Stimulated activated CD4-positive, alpha-beta T cell treated with anti-CD3 and anti-CD28 coated beads, Interleukin-4, amount 100 ng/mL, for 1 hour (primary cell): ENCODE data around the gene PRC1.

Source experiments
- DNase-seq: peaks from one replicate; pipeline ENCODE4 v3.0.0-alpha.2; 2020

The PRC1 gene

DNA sequence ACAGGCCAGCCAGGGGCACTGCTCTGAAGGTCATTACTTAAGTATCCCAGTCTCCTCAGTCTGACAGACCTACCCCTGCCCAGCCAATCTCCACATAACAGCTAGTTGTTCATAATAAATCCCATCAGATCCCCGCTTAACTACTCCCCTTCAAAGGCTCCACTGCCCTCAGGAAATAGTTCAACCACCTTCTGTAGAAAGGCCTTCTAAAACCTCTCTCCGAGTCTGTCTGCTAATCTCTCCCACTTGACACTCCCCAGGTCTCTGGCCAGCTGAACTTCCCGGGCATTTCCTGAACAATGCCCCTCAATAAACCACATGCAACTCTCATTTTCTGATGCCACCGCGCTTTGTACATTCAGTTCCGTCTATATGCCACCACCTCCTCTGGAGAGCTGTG is 6.0 kb downstream of the PRC1 start:
- no peak for DNase-seq

DNA sequence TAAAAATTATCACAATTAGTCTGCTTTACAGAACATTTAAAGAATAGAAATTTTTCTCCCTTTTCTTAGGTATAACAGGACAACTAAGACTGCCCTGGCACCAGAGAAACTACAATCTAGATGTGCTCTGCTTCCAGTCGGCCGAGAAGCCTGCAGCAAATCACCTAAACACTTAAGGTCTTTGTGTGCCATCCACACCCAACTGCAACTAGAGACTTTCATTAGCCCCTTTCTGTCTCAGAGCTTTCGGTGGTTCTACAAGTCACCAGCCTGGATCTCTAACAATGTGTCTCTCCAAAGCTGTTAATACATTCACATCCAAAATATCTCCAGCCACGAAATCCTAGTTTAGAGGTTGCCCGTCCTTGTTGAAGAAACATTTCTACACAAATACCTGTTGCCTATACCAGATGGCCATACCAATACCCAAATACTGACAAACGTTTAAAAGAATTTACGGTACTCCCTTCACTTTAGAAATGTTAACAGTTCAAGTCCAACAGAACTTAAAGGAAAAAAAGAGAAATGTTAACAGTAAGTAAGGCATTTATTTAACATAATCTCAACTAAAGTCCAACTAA is 6.7 kb downstream of the PRC1 start:
- DNase-seq, result no peak

DNA sequence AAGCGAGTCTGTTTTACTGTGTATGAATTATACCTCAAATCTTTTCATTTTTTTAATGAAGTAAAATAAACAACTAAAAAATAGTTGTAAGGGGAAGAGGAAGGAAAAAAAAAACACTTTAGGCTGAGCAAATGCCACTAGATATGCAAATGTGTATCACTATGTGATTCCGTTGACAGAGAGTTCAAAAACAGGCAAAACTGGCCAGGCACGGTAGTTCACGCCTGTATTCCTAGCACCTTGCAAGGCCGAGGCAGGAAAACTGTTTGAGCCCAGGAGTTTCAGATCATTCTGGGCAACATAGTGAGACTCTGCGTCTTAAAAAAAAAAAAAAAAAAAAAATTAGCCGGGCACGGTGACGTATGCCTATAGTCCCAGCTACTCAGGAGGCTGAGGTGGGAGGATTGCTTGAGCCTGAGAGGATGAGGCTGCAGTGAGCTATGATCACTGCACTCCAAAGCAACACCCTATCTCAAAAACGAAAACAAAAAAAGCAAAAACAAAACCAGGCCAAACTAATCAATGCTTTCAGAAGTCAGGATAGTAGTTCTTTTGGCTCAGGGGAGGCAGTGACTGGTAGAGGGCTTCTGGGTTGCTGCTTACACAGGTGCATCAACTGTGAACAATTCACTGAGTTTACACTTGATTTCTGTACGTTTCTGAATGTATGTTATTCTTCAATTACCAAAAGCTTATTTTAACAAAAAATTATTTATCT is 7.4 kb downstream of the PRC1 start:
- DNase-seq, result no peak

DNA sequence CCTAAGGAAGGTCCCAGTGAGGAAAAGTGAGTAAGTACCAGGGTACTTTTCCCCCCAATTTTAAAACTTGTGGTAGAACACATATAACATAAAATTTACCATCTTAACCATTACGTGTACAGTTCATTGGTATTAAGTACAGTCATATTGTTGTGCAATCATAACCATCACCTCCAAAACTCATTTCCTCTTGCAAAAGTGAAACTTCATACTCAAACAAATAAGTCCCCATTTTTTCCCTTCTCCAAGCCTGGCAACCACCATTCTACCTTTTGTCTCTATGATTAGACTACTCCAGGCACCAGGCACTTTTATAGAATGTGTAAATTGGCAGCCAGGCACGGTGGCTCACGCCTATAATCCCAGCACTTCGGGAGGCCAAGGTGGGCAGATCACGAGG is 12.2 kb downstream of the PRC1 start:
- no peak for DNase-seq

DNA sequence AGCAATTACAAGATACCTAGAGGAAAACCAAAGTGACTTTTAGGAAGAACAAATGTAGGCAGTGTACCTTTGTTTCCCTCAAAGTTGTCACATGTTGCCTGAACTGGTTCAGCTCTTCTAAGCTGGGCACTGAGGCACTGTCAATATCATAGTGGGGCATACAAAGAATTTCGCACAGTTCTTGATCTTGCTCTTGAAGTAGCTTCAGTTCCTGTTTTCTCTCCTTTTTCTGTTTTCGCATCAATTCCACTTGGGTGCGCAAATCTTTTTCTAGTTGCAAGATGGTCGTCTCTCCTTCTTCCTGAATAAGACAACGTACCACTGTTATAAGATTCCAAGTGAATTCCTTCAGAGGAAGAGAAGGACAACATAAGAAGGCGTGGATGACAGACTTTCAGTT is 12.7 kb downstream of the PRC1 start:
- DNase-seq, result no peak

DNA sequence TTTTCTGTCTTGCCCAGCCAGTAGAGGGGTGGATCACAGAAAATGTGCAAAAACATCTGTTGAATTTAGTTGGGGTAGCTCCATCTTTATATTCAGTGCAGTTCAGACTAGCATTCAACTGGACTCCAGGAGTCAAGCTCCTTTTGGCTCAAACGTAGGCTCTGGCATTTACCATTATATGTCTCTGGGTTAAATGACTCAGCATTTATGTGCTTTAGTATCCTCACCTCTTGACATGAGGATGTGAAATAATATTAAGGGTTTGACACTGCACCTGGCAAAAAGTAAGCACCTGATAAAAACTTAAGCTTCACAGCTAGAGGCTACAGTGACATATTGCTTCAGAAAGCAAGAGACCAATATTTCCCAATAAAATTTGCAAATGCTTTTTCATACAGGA is 14.8 kb downstream of the PRC1 start:
- DNase-seq, result no peak

DNA sequence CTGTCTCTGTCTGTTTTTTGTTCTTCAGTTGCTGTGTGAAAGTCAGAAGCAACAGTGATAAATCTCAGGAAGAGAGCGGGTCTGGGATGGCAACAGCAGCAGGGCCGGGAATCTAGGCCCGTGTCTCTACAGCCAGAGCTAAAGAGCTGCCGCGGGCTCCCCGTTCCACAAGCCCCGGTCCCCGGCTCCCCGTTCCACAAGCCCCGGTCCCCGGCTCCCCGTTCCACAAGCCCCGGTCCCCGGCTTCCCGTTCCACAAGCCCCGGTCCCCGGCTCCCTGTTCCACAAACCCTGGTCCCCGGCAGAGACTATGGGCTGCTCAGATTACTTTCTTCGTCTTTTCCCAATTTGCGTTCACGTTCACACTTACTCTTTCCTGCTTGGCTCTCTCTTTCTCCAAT is 20.1 kb downstream of the PRC1 start:
- no peak for DNase-seq

DNA sequence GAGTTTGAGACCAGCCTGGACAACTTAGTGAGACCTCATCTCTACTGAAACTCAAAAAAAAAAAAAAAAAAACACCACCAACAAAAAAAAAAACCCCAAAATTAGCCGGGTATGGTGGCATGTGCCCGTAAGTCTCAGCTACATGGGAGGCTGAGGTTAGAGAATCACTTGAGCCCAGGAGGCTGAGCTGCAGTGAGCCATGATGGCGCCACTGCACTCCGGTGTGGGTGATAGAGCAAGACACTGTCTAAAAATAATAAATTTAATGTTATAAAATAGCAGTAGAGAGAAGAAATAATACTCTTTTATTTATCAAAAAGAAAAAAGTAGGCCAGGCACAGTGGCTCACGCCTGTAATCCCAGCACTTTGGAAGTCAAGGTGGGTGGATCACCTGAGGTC is 22.2 kb downstream of the PRC1 start:
- DNase-seq, result no peak

DNA sequence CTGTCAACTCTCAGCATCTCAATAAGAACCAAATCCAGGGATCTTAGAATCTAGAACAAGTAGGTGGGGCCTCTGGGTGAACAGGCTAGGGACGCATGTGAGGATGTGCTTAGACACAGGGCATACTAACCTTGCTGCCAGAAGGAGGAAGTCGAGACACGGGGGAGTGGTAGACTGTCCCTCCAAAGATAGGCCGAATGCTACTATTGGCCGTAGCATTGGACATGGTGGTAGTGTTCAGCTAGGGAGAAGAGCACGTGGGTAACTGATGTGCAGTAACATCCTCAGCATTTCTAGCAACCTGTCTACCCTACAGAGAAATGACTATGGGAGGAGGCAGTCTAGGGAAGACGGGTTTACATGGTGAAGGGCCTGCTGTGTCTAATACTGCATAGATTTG is 24.1 kb downstream of the PRC1 start:
- no peak for DNase-seq

DNA sequence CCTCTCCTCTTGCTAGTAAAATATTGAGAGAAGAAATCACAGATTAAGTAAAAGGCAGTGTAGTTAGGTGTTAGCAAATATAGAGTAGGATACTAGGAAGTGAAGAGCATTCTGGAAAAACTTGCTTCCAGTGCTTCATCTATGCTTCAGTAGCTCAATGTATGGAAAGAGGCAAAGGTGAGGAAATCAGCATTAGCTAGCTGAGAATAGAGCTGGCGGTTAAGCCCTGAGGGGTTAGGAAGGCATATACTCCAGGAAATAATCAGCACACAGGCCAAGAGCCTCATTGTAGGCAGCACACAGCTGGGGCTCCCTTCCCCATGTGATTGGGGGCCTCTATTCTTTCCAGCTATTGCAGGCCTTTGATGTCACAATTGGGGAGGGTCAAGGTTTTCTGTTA is 25.9 kb downstream of the PRC1 start:
- DNase-seq, result no peak

DNA sequence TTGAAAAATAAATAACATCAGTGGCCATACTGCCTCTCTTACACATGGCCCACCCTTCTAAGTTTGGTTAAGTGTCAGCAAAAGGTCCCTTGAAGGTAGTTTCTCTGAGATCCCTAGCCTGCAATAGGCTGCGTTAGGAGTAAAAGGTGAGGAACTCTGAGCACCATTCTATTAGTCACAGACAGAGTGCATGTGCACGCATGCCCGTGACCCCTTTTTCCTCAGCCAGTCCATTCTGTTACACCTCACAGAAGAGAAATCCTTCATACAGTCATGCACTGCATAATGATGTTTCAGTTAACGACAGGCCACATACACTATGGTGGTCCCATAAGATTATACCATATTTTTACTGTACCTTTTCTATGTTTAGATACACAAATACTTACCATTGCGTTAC is 27.1 kb downstream of the PRC1 start:
- no peak for DNase-seq

DNA sequence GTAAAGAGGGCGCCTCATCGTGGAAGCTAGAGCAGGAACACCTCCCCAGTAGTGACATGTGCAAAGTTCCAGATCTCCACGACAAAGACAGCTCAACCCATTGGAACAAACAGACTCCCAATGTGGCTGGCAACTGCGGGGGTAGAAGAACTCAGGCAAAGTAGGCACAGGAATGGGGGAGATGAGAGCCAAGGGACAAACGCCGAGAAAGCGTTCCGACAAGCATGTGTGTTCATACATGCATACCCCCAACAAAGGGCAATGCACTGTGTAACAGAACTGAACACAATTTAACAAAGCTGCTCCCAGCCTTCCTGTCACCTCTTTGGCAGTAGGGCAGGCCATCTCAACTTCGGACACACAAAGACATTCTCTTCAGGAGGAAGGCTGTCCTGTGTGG is 28.1 kb downstream of the PRC1 start:
- no peak for DNase-seq

DNA sequence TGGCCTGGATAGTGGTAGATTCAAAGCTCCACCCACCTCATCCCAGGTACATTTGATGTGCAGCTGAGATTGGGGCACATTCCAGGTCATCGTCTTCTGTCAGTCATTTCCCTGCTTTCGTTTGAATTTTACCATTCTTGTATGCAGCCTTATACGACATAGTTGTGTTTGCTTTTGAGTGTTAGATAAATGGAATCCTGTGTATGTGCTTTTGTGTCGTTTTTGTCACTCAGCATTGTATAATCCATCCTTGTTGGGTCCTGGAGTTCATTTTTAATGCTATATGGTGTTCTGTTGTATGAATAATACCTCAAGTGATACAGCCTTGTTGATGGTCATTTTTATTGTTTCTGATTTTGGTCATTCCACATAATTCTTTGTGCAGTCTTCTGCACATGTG is 32.3 kb downstream of the PRC1 start:
- no peak for DNase-seq

DNA sequence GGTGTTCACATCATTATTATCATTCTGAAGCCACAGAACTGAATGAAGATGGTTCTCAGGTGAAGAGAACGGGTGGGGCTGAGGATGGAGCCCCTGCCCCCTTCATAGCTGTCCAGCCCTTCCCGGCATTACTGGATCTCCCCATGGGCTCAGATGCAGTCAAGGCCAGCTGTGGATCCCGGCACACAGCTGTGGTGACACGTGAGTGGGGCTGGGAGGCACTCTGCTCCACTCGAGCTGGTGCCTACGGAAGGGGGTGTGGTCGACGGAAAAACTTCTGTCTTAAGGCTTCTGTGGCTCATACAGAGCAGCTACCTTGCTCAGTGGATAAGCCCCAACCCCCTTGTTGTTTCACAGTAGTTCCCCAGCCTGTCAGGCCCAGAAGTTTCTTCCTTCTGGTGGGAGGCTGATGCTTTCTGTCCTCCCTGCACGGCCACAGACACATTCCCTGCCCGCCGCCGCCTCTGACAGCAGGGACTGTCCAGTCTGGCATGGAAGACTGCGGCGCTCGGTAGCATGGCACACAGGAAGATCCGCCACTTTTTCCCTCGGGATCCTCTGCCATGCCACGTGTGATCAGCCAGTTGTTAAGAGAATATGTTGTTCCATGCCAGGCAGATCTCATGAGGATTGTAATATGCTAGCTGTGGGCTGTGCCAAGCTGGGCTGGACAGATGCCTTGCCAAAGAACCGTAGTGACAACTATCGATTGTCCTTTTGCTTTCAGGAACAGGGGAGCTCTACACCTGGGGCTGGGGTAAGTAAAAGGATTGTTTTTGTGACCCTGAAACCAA is 33.8 kb downstream of the PRC1 start:
- no peak for DNase-seq

DNA sequence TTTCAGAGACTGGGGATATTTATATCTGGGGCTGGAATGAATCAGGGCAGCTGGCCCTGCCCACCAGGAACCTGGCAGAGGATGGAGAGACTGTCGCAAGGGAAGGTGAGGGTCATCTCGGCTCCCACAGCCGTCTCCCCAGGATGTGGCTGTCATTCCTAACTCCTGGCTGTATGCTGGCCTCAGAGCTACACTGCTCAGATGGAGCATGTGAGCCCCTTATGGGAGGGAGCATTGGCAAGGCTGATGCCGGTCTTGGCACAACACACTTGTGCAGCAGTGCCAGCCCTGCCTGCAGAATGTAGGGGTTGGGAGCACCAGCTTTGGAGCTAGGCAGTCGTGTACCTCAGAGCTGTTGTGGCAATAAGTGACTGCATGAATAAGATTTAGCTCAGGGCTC is 34.4 kb downstream of the PRC1 start:
- DNase-seq, result no peak

DNA sequence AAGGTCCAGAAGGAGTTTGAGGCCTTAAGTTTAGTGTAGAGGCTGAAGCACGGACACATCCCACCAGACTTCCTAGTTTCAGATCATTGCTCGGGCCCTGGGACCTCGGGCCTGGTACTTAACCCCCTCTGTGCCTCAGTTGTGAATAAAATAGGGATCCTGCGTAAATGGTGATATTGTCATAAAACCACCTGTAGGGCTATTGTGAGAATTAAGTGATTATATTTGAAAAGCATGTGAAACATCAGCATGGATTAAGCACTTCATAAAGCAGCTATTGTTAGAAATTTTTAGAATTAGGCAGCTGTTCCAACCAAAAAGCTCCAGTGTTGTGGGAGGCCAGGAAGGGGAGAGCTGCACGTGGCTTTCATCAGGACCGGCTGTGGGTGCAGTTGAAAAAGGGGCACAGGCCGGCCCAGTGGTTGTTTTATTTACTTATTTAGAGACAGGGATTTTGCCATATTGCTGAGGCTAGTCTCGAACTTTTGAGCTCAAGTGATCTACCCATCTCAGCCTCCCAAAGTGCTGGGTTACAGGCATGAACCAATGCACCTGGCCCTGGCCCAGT is 35.2 kb downstream of the PRC1 start:
- DNase-seq, result no peak

DNA sequence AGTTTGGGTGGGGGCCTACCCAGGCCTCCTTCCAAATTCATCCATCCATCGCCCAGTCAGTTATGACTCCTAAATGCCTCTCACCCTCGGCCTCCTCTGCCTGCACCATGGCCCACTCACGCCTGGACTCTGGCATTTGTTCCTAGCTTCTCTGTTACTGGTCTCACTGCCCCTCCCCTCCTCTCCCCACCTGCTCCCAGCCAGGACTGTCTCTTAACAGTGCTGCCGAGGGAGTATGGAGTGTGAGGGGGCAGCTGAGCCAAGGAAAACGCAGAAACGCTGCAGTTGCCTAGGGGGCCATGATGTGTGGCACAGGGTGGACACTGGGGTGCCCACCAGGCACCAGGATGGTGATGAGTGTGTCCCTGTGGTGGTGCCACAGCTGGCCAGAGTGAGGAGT is 36.5 kb downstream of the PRC1 start:
- no peak for DNase-seq

DNA sequence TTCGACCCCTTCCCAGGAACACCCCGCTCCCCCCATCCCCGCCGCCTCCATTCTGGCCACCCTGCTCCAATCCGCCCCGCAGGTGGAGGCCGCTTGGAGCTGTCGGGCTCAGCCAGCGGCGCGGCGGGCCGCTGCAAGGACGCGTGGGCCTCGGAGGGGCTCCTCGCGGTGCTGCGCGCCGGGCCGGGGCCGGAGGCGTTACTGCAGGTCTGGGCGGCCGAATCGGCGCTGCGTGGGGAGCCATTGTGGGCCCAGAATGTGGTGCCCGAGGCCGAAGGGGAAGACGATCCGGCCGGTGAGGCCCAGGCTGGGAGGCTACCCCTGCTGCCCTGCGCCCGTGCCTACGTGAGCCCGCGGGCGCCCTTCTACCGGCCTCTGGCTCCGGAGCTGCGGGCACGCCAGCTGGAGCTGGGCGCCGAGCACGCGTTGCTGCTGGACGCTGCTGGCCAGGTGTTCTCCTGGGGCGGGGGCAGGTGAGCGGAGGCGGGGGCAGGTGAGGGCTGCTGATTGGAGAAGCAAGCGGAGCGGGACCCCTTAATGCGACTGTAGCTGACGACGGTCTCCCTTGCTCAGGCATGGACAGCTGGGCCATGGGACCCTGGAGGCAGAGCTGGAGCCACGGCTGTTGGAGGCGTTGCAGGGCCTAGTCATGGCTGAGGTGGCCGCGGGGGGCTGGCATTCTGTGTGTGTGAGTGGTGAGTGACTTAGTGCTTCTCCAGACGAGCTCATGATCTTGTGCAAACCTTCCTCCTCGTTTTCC is 37.1 kb downstream of the PRC1 start:
- DNase-seq, result no peak

DNA sequence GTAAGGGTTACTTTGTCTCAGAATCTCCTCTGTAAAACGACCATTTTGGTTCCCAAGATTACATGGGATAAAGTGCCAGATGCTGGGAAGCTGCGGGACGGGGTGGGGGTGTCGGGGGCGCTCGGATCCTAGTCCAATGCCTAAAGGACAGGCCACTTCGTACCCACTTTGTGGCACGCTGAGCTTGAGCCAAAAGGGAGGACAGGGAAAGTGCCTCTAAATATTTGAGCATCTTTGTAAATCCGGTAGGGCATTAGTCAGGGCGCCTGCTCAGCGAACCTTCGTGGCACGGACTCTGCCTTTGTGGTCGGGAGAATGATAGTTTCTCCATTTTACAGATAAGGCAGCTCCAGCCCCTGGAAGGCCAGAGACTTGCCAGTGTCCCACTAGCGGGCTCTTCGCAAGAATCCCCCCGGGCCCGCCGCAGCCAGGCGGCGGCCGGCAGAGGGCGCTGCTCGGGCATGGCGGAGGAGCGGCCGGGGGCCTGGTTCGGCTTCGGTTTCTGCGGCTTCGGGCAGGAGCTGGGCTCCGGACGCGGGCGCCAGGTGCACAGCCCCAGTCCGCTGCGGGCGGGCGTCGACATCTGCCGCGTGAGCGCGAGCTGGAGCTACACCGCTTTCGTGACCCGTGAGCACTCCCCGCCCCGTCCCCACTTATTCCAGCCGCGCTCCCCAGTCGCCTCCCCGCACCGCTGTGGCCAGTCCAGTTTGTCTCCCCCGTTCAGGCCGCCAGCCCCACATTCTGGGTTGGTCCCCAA is 37.9 kb downstream of the PRC1 start:
- DNase-seq, result peak; percentile 68

DNA sequence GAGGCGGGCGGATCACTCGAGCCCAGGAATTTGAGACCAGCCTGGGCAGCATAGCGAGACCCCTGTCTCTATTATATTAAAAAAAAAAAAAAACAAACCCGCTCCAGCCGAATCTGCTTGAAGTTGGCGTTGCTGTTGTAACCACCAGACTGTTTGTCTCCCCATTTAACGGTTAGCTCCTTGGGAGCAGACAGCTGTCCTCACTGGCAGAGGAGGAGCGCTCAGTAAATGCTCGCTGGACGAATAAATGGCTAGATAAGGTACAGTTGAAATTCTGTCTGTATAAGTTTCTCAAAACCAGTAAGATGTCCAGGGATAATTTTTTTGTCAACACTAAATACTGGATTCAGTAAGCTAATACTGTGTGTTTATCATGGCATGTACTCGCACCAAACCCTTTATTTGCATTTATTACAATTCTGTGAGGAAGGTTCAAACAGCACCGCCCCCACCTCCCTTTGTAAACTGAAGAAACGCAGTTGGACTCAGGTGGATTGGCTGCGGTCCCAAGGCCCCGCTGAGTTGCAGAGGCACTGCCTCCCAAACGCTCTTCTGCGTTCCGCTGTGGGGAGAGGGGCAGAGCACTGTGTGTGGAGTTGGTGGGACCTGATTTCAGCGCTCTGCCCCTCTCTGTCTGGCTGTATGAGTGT is 38.6 kb downstream of the PRC1 start:
- no peak for DNase-seq

DNA sequence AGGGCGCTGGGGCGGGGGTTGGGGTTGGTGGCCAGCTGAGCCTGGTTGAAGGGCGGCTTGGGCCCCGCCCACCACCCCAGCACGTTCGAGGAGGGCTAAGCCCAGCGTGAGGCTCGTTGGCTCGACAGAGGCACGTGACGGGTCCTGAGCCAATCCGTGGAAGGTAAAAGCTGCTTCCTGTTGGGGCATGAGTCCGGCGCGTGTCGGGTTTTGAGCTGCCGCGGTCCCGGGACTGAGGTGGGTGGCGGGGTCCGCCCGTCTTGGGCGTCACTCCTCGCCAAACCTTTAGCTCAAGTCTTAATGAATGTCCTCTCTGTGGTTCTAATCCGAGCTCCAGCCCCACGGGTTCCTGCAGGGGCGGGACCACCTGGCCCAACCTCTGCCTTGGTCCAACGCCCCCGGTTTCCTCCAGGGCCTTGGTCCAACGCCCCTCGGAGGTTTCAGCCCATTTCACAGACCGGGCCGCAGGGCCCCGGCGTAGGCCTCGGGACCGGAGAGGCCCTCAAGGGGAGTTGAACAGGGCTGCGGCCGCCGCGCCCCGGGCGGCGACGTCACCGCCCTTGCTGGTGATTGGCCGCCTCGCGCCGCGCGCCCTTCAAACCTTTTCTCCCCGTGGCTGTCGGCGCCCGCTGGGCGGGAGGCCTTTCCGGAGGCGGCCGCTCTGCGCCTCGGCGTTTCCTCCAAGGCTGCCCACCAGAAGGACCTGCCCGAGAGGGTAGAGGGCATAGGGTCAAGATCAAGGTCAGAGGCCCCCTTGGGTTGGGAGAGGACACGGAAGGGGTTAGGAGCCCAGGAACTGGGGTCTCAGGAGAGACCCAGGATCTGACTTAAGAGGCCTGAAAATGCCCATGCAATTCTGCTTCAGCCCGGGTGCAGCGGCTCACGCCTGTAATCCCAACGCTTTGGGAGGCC is 39.4 kb downstream of the PRC1 start, which contains the start of gene RCCD1:
TSS of gene RCCD1 (plus strand) at position 173 of the 912 bp plus-strand sequence. CDS start 1,851 bp downstream, outside the sequence.
- peak; percentile 87 for DNase-seq
